IMR-90 (cell line): ENCODE data around the gene ITGA2. TPM values are rescaled to one million over a fixed set of nuclear protein-coding genes. Genes with fewer than 3 reads are reported as not detected.

Source experiments
- ATAC-seq: fragments of 200-7000 bp; cut with Tn5 transposase; 2 replicates; pipeline ENCODE4 v1.9.1; 2020; ENCODE audit warnings: low read depth, mild to moderate bottlenecking, moderate library complexity
- BruUV-seq: library from RNA; stranded (reverse); fragments of 400-500 nt; replicated peaks from 2 replicates; lab custom pipeline; 2021; lab: Mats Ljungman, UMichigan
- CTCF ChIA-PET: fragments of 300-600 bp; formaldehyde crosslinking; extraction: SDS; loops from one replicate; lab custom pipeline; 2021; ENCODE audit warnings: antibody characterized with exemption; lab: Yijun Ruan, JAX
- POLR2A ChIA-PET: fragments of 300-600 bp; sonication (Branson Sonifier 250); formaldehyde crosslinking; loops from one replicate; lab custom pipeline; 2022; ENCODE audit warnings: antibody characterized with exemption; ENCODE audit not compliant: unreplicated experiment; lab: Charles Lee
- DNase-seq: peaks from one replicate; pipeline ENCODE4 v3.0.0; 2013
- H2AFZ ChIP-seq: replicated peaks from 2 replicates; pipeline ENCODE3; 2013; ENCODE audit warnings: low read length, mild to moderate bottlenecking; ENCODE audit not compliant: poor library complexity
- H2AK5ac ChIP-seq: 2 replicates; pipeline ENCODE4 v1.6.1; 2013; ENCODE audit warnings: low read depth, low read length, inconsistent platforms
- H2AK9ac ChIP-seq: replicated peaks from 2 replicates; pipeline ENCODE3; 2013; ENCODE audit warnings: mild to moderate bottlenecking, low read depth, low read length, moderate library complexity; ENCODE audit not compliant: poor library complexity
- H2BK120ac ChIP-seq: 2 replicates; pipeline ENCODE4 v1.6.1; 2013; ENCODE audit warnings: low read depth, low read length, inconsistent platforms
- H2BK15ac ChIP-seq: 3 replicates; pipeline ENCODE4 v1.6.1; 2013; ENCODE audit warnings: low read depth, low read length, inconsistent platforms
- H2BK20ac ChIP-seq: 2 replicates; pipeline ENCODE4 v1.6.1; 2013; ENCODE audit warnings: low read depth, mild to moderate bottlenecking, inconsistent platforms, low read length, moderate library complexity
- H2BK5ac ChIP-seq: 2 replicates; pipeline ENCODE4 v1.6.1; 2013; ENCODE audit warnings: mild to moderate bottlenecking, low read depth, low read length, inconsistent platforms; ENCODE audit not compliant: poor library complexity, severe bottlenecking
- H3K14ac ChIP-seq: replicated peaks from 2 replicates; pipeline ENCODE4 v1.6.1; 2013; ENCODE audit warnings: low read depth, low read length, inconsistent platforms
- H3K18ac ChIP-seq: 2 replicates; pipeline ENCODE4 v1.6.1; 2013; ENCODE audit warnings: low read depth, low read length, control low read depth
- H3K23ac ChIP-seq: 2 replicates; pipeline ENCODE4 v1.6.1; 2013; ENCODE audit warnings: low read depth, low read length, inconsistent platforms
- H3K27ac ChIP-seq: 2 replicates; pipeline ENCODE4 v1.5.1; 2013; ENCODE audit warnings: mild to moderate bottlenecking, control low read depth, low read length; ENCODE audit not compliant: insufficient read depth
- H3K27me3 ChIP-seq: 2 replicates; pipeline ENCODE4 v1.6.1; 2013; ENCODE audit warnings: low read length; ENCODE audit not compliant: control insufficient read depth, insufficient read depth
- H3K36me3 ChIP-seq: 2 replicates; pipeline ENCODE4 v1.6.1; 2013; ENCODE audit warnings: low read length, mixed read lengths; ENCODE audit not compliant: control insufficient read depth, insufficient read depth
- H3K4ac ChIP-seq: 2 replicates; pipeline ENCODE4 v1.6.1; 2013; ENCODE audit warnings: low read depth, low read length, inconsistent platforms
- H3K4me1 ChIP-seq: 2 replicates; pipeline ENCODE4 v1.6.1; 2013; ENCODE audit warnings: low read length, mixed read lengths; ENCODE audit not compliant: control insufficient read depth, insufficient read depth
- H3K4me2 ChIP-seq: 2 replicates; pipeline ENCODE4 v1.6.1; 2013; ENCODE audit warnings: low read depth, mild to moderate bottlenecking, control low read depth, low read length, moderate library complexity
- H3K4me3 ChIP-seq: 2 replicates; pipeline ENCODE4 v1.5.1; 2013; ENCODE audit warnings: low read depth, mild to moderate bottlenecking, control low read depth, low read length, moderate library complexity; ENCODE audit not compliant: insufficient read depth
- H3K56ac ChIP-seq: 2 replicates; pipeline ENCODE4 v1.6.1; 2013; ENCODE audit warnings: low read length, inconsistent platforms; ENCODE audit not compliant: insufficient read depth; ENCODE audit errors: extremely low read depth
- H3K79me1 ChIP-seq, 2 experiments: 2 replicates each; pipeline ENCODE4 v1.6.1; 2013; ENCODE audit warnings: low read length in 2 of 2, inconsistent platforms in 1 of 2, low read depth in 1 of 2
- H3K9ac ChIP-seq: 2 replicates; pipeline ENCODE4 v1.6.1; 2013; ENCODE audit warnings: low read depth, low read length, control low read depth
- H3K9me1 ChIP-seq: 2 replicates; pipeline ENCODE4 v1.6.1; 2013; ENCODE audit warnings: low read length, inconsistent platforms; ENCODE audit not compliant: insufficient read depth
- H3K9me3 ChIP-seq: 2 replicates; pipeline ENCODE4 v1.6.1; 2013; ENCODE audit warnings: low read length; ENCODE audit not compliant: control insufficient read depth, insufficient read depth
- H4K20me1 ChIP-seq: 2 replicates; pipeline ENCODE4 v1.6.1; 2013; ENCODE audit warnings: low read length, inconsistent platforms; ENCODE audit not compliant: insufficient read depth
- H4K5ac ChIP-seq: 2 replicates; pipeline ENCODE4 v1.6.1; 2013; ENCODE audit warnings: mild to moderate bottlenecking, low read depth, low read length, control low read depth
- H4K8ac ChIP-seq, 2 experiments: 2 replicates each; pipeline ENCODE4 v1.6.1; 2013; ENCODE audit warnings: low read depth in 2 of 2, low read length in 2 of 2, control low read depth in 1 of 2, inconsistent platforms in 1 of 2
- H4K91ac ChIP-seq: 2 replicates; pipeline ENCODE4 v1.6.1; 2013; ENCODE audit warnings: low read depth, low read length, inconsistent platforms; ENCODE audit not compliant: insufficient read depth
- BHLHE40 ChIP-seq: fragments of 150-350 bp; IDR thresholded peaks from 2 replicates; pipeline ENCODE4 v1.6.1; 2016; ENCODE audit warnings: mild to moderate bottlenecking, low read depth, low read length
- CEBPB ChIP-seq: IDR thresholded peaks from 2 replicates; pipeline ENCODE4 v1.6.1; 2012; ENCODE audit warnings: low read depth, low read length, improper control_type of control experiment
- CHD1 ChIP-seq: IDR thresholded peaks from 2 replicates; pipeline ENCODE4 v1.6.1; 2012; ENCODE audit warnings: low read depth, low read length, improper control_type of control experiment
- MAFK ChIP-seq: IDR thresholded peaks from 2 replicates; pipeline ENCODE4 v1.6.1; 2012; ENCODE audit warnings: low read depth, low read length, improper control_type of control experiment
- MXI1 ChIP-seq: IDR thresholded peaks from 2 replicates; pipeline ENCODE4 v1.6.1; 2012; ENCODE audit warnings: low read depth, mild to moderate bottlenecking, low read length, moderate library complexity, borderline replicate concordance
- RAD21 ChIP-seq: IDR thresholded peaks from 2 replicates; pipeline ENCODE4 v1.6.1; 2012; ENCODE audit warnings: low read length, improper control_type of control experiment
- RCOR1 ChIP-seq: IDR thresholded peaks from 2 replicates; pipeline ENCODE4 v1.6.1; 2012; ENCODE audit warnings: mild to moderate bottlenecking, low read length, improper control_type of control experiment; ENCODE audit not compliant: insufficient replicate concordance
- RFX5 ChIP-seq: IDR thresholded peaks from 2 replicates; pipeline ENCODE4 v1.8.0; 2012; ENCODE audit warnings: low read depth, mild to moderate bottlenecking, low read length, moderate library complexity
- SMC3 ChIP-seq: fragments of 150-350 bp; IDR thresholded peaks from 2 replicates; pipeline ENCODE4 v1.6.1; 2016; ENCODE audit warnings: low read depth, mild to moderate bottlenecking, antibody characterized with exemption, low read length, moderate library complexity
- WGBS, 2 experiments: methylation state at CpG; one replicate each; pipeline versions ENCODE4 v1.1.5 to v1.1.7; 2013; ENCODE audit warnings: missing lambda C conversion rate in 2 of 2; ENCODE audit not compliant: insufficient read length in 1 of 2; ENCODE audit errors: extremely low coverage in 2 of 2; 5-methylcytosine and 5-hydroxymethylcytosine counted together
- dilution Hi-C: fragments of 300-500 bp; cut with HindIII; formaldehyde crosslinking; loops from one replicate; pipeline ENCODE4 v1.14.3; 2018; ENCODE audit warnings: low sequenced_read_pairs; ENCODE audit not compliant: unreplicated experiment
- in situ Hi-C: fragments of 300-500 bp; cut with MboI; formaldehyde crosslinking; loops from 3 replicates; pipeline ENCODE4 v1.14.3; 2019; ENCODE audit warnings: low sequenced_read_pairs, inconsistent platforms, mixed read lengths
- intact Hi-C: fragments of 100-400 bp; cut with micrococcal nuclease; formaldehyde crosslinking; loops from 2 replicates; pipeline ENCODE4 v1.10.0; 2022
- polyA plus RNA-seq, 3 experiments: library from polyadenylated mRNA; depleted of rRNA; stranded (reverse); fragments of >200 nt; gene quantifications; 2 replicates each; pipeline ENCODE4 v1.2.3, GENCODE V29; 2012; ENCODE audit warnings: low replicate concordance in 1 of 3
- total RNA-seq: library from RNA; depleted of rRNA; stranded (reverse); fragments of >200 nt; gene quantifications from 2 replicates; pipeline ENCODE4 v1.2.3, GENCODE V29; 2012

Gene ITGA2
- total and polyA plus RNA-seq, 2 of the 4 experiments (the other 2 are of a cell fraction): 23.3 to 93.4 TPM

DNA sequence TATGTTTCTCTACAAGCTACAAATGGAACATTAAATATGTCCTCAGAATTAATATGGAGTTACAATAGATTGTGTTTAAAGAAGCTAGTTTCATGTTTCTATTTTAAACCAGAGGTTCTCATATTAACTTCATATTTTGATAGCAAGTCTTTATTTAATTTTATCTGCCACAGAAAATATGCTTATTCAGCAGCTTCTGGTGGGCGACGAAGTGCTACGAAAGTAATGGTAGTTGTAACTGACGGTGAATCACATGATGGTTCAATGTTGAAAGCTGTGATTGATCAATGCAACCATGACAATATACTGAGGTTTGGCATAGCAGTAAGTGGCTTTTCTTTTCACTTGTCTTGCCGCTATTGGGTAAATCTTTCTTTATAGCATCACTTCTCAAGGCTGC is 66.2 kb downstream of the ITGA2 start:
- Histone ChIP-seq H4K20me1 (no peaks in the 10 kb centered on the region), H2AFZ (no peak overlapping the region), H2BK20ac (no peak overlapping the region), H2AK5ac (no peak overlapping the region), H3K56ac (no peak overlapping the region), H2BK120ac (no peak overlapping the region), H2BK15ac (no peak overlapping the region), H3K27me3 (no peaks in the 10 kb centered on the region), H4K91ac (no peak overlapping the region), H3K4me3 (no peak overlapping the region), H2BK5ac (no peak overlapping the region), H3K27ac (no peak overlapping the region), H3K9me3 (no peaks in the 10 kb centered on the region), H3K18ac (no peak overlapping the region), H3K79me1 (peaks cover 8 to 20% of the 10 kb centered on the region in 2 experiments; a peak in 3 of 4 replicates), H3K36me3 (peaks cover 31% of the 10 kb centered on the region), H3K9ac (no peak overlapping the region), H3K4me2 (no peak overlapping the region), H2AK9ac (no peak overlapping the region), H3K14ac (no peak overlapping the region), H4K5ac (no peak overlapping the region), H3K4ac (no peak overlapping the region), H3K23ac (no peak overlapping the region), H4K8ac (no peak overlapping the region), H3K4me1 (no peaks in the 10 kb centered on the region), H3K9me1 (0 out of 2 replicates have a peak, but pooled peaks cover 4% of the 10 kb centered on the region)
- in situ Hi-C loops: no loop called here
- TF ChIP-seq MXI1 (no peak), BHLHE40 (no peak), RFX5 (no peak), CEBPB (no peak), SMC3 (no peak), RAD21 (no peak), RCOR1 (no peak), CHD1 (no peak), MAFK (peak; percentile 89)
- CTCF ChIA-PET: no interaction called here
- no CpG with 5 or more reads among the region's 5 CpGs for WGBS, 2 experiments
- POLR2A ChIA-PET: no interaction called here
- ATAC-seq (no peak), DNase-seq (no peak)
- BruUV-seq: no TSS peak
- dilution Hi-C loops: loop anchor here (25.0 kb wide), 1 partner anchor 93 kb away; no protein-coding TSS in a partner anchor
- intact Hi-C loops: no loop called here
